Measurements from ENCODE around the gene ACTL7A.
"Not testable (repeated sequence)": the region's sequence is repeated elsewhere in the genome, so short reads cannot be mapped to it uniquely, and the experiment has no call there.

ACTL7A gene, protein sequence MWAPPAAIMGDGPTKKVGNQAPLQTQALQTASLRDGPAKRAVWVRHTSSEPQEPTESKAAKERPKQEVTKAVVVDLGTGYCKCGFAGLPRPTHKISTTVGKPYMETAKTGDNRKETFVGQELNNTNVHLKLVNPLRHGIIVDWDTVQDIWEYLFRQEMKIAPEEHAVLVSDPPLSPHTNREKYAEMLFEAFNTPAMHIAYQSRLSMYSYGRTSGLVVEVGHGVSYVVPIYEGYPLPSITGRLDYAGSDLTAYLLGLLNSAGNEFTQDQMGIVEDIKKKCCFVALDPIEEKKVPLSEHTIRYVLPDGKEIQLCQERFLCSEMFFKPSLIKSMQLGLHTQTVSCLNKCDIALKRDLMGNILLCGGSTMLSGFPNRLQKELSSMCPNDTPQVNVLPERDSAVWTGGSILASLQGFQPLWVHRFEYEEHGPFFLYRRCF

GRCh38 chr9:108861997-108862396 lies at the start of gene ACTL7A:
TSS of gene ACTL7A (plus strand) at chr9:108862266. CDS start at chr9:108862323, 57 bp downstream.
- DNase-seq (ENCODE audit: low read depth): no peak

DNA sequence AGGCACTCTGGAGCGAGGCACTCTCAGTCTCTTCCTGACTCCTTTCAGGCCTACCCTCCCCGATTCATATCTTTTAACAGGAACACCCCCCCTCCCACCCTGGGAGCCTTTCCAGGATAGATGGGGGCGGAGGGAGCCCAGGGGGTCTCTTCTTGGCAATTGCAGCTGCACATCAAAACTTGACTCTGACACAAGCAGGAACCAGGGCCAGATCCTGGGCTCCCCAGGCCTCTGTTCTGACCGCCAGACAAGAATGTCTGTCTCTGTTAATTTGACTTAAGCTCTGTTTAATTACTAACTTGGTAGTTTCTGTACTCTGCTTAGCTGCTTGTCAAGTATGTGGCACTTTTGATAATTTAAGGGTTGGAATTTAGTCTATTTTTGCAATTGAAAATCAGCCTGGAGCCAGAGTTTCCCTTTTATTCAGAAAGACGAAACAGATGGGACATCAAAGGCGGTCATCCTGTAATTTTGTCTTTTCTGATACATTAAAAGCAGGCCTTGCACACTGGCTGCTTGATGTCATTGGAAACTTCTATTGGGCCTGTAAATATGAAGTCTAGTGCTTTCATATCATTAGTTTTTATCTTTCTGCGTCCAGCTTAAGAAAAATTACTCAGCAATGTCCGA lies 49.6 kb upstream of the ACTL7A start:
- DNase-seq (ENCODE audit: low read depth): no peak

DNA sequence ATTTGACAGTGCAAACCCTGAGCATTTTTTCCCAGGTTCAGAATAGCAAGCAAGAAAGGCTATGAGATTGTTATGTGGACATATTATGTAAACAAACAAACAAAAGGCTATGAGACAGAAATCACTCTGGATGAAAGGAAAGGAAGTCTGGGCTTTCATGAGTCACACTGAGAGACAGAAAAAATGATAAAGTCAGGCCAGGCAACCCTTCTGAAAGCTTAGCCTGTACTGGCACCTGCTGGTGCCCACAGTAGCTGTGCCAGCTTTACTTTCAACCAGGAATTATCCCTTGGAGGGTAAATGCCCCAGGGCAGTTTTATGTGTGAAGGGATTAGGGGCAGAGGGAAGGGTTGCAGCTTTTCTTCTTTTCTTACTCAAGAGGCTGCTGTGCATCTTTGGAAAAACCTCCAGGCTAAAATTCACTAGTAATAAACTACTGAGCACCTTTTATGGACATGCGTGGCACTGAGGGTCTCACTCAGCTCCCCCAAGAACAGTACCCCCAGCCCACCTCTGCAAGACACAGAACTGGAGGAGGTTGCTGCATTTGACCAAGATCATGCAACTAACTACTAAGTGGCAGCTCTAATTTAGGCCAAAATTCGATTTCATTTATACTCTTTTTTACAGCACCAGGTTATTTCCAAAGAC lies 48.0 kb upstream of the ACTL7A start:
- DNase-seq (ENCODE audit: low read depth): no peak

GRCh38 chr9:108815156-108815555 lies 46.9 kb upstream of the ACTL7A start:
- DNase-seq (ENCODE audit: low read depth): no peak

GRCh38 chr9:108816037-108816436 lies 46.0 kb upstream of the ACTL7A start:
- no peak for DNase-seq (ENCODE audit: low read depth)

GRCh38 chr9:108823829-108824228 lies 38.2 kb upstream of the ACTL7A start:
- DNase-seq (ENCODE audit: low read depth): no peak

- no peak for DNase-seq (ENCODE audit: low read depth)
Measured at GRCh38 chr9:108830272-108830671, 31.8 kb upstream of the ACTL7A start.

GRCh38 chr9:108831496-108832178 lies 30.4 kb upstream of the ACTL7A start:
- no peak for DNase-seq (ENCODE audit: low read depth)

DNA sequence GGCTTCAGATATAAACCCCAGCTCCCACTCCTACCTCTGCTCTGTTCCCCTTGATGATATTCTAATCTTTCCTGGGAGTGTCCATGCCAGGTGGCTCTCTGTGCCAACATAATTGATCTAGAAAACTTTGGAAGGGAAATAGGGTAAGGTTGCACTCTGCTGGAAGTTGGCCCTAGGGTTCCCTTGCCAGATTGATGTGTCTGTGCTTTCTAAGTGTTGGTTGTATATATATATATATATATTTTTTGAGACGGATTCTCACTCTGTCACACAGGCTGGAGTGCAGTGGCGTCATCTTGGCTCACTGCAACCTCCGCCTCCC lies 29.9 kb upstream of the ACTL7A start:
- DNase-seq (ENCODE audit: low read depth): no peak

- no peak for DNase-seq (ENCODE audit: low read depth)
Measured at GRCh38 chr9:108834959-108835665, 27.0 kb upstream of the ACTL7A start.

- no peak for DNase-seq (ENCODE audit: low read depth)
Measured at GRCh38 chr9:108835831-108836230, 26.2 kb upstream of the ACTL7A start.

GRCh38 chr9:108836319-108836718 lies 25.7 kb upstream of the ACTL7A start:
- no peak for DNase-seq (ENCODE audit: low read depth)

- DNase-seq (ENCODE audit: low read depth): no peak
Measured at GRCh38 chr9:108836781-108837180, 25.3 kb upstream of the ACTL7A start.

GRCh38 chr9:108837530-108837929 lies 24.5 kb upstream of the ACTL7A start:
- DNase-seq (ENCODE audit: low read depth): no peak

DNA sequence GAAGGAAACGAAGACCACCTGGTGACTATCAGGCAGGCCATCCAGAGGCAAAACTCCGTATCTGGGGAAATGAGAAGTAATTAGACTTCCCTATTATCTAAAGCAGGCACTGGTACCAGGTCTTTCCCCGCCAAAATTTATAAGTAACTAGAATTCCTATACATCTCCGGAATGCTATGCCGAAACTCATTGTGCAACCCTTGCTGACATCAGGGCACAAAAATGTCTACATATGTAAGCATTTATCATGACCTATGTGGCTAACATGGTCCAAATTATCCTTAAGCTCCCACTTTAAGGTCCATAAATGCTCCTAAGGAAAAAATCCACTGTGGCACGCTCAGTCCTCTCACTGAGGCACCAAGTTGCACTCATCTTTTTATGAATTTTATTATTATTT lies 24.0 kb upstream of the ACTL7A start:
- DNase-seq (ENCODE audit: low read depth): no peak

GRCh38 chr9:108839561-108839960 lies 22.5 kb upstream of the ACTL7A start:
- DNase-seq (ENCODE audit: low read depth): not testable (repeated sequence)

DNA sequence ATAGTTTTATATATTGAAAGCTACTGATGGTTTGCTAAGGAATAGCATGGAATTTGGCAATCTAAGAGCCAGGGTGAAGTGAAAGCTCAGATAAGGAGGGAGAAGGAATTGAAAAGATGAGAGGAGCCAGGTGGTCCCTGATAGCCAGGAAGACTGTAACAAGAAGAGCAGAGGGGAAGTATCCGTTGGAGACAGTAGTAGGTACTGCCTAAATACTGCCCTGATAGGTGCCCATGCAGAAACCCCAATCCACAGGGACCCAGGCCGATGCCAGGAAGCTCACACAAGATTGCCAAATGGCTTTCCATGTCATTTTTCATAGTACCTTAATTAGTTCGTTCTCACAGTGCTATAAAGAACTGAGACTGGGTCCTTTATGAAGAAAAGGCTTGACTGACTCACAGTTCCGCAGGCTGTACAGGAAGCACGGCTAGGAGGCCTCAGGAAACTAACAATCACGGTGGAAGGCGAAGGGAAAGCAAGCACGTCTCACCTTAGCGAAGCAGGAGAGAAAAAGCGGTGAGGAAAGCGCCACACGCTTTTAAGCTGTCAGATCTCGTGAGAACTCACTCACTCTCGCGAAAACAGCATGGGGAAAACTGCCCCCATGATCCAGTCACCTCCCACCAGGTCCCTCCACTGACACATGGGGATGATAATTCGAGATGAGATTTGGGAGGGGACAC lies 19.3 kb upstream of the ACTL7A start:
- DNase-seq (ENCODE audit: low read depth): no peak

GRCh38 chr9:108844391-108844790 lies 17.7 kb upstream of the ACTL7A start:
- DNase-seq (ENCODE audit: low read depth): no peak

GRCh38 chr9:108844856-108845255 lies 17.2 kb upstream of the ACTL7A start:
- no peak for DNase-seq (ENCODE audit: low read depth)

- DNase-seq (ENCODE audit: low read depth): no peak
Measured at GRCh38 chr9:108845507-108845906, 16.6 kb upstream of the ACTL7A start.

DNA sequence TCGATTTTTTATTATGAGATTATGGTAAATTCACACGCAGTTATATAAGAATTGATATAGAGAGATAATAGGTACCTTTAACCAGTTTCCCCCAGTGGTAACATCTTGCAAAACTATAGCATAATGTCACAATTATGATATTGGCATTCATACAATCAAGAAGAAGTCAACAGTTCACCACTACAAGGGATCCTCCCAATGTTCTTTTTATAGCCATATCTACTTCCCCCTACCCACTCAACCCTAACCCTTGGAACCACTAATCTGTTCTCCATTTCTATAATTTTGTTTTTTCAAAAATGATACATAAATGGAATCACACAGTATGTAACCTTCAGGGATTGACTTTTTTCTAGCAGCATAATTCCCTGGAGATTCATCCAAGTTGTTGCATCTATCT lies 16.1 kb upstream of the ACTL7A start:
- no peak for DNase-seq (ENCODE audit: low read depth)

Measured in activated T-cell treated with anti-CD3 and anti-CD28 coated beads for 24 hours (primary cell).